GM19467 (cell line): ENCODE results near the gene UBE2Q1.

Source experiments
- ATAC-seq: cut with Tn5 transposase; IDR thresholded peaks from one replicate; pipeline ENCODE4 v1.9.1; 2021; ENCODE audit warnings: mild to moderate bottlenecking, moderate library complexity; ENCODE audit not compliant: unreplicated experiment

Gene UBE2Q1

GRCh38 chr1:154514066-154514553 lies 44.4 kb downstream of the UBE2Q1 start:
- no peak for ATAC-seq

GRCh38 chr1:154512760-154513159 lies 45.7 kb downstream of the UBE2Q1 start:
- no peak for ATAC-seq

GRCh38 chr1:154503898-154504297 lies 54.6 kb downstream of the UBE2Q1 start:
- no peak for ATAC-seq

- ATAC-seq, result no peak
Observed at GRCh38 chr1:154502744-154503115, 55.7 kb downstream of the UBE2Q1 start.

GRCh38 chr1:154502066-154502743 lies 56.3 kb downstream of the UBE2Q1 start, which contains the start of the genes SHE and TDRD10:
Gene SHE (minus strand): TSS chr1:154502412. CDS start chr1:154502026, 386 bp downstream.
Gene TDRD10 (plus strand): TSS chr1:154502219. CDS start chr1:154506904, 4,685 bp downstream.
- no peak for ATAC-seq

- no peak for ATAC-seq
Observed at GRCh38 chr1:154501423-154502065, 56.9 kb downstream of the UBE2Q1 start.

- no peak for ATAC-seq
Observed at GRCh38 chr1:154500533-154500932, 57.9 kb downstream of the UBE2Q1 start.

GRCh38 chr1:154499446-154499845 lies 59.0 kb downstream of the UBE2Q1 start:
- no peak for ATAC-seq
